Measurements from ENCODE around the gene CLPSL2.

DNA sequence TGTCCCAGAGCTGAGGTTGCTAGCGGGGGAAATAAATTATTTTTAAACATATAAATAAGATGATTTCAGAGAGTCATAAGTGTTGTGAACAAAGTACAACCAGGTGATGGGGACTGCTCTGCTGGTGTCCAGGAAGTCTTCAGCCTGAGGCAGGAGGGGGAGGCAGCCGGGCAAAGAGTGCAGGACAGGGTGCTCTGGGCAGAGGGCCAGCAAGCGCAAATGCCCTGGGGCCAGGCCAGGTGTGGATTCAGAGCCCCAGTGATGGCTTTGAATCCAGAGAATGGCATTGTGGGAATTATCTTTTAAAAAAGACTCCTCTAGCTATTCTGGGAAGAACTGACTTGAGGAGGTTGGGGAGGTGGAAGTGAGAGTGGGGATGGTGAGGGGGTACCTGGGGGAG, 6.0 kb downstream of the CLPSL2 start:
- TF ChIP-seq, protein P1, sequence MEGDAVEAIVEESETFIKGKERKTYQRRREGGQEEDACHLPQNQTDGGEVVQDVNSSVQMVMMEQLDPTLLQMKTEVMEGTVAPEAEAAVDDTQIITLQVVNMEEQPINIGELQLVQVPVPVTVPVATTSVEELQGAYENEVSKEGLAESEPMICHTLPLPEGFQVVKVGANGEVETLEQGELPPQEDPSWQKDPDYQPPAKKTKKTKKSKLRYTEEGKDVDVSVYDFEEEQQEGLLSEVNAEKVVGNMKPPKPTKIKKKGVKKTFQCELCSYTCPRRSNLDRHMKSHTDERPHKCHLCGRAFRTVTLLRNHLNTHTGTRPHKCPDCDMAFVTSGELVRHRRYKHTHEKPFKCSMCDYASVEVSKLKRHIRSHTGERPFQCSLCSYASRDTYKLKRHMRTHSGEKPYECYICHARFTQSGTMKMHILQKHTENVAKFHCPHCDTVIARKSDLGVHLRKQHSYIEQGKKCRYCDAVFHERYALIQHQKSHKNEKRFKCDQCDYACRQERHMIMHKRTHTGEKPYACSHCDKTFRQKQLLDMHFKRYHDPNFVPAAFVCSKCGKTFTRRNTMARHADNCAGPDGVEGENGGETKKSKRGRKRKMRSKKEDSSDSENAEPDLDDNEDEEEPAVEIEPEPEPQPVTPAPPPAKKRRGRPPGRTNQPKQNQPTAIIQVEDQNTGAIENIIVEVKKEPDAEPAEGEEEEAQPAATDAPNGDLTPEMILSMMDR (IDR thresholded peaks at IDR 0.05), result no peak
- TF ChIP-seq POLR2AphosphoS5 (IDR thresholded peaks at IDR 0.05), result no peak

Measured in stomach (tissue), 4 donors.